Neural cell (in vitro differentiated cells): ENCODE measurements around the gene SPECC1. TPM values are rescaled to one million over a fixed set of nuclear protein-coding genes. Genes with fewer than 3 reads are reported as not detected.
"Not testable (repeated sequence)": the region's sequence is repeated elsewhere in the genome, so short reads cannot be mapped to it uniquely, and the experiment has no call there.

Experiments used
- H2AFZ ChIP-seq: fragments of 200-600, 300-800 bp; sonication (generic), shearing (Covaris generic); 2 replicates; pipeline ENCODE4 v1.6.0; 2014; ENCODE audit warnings: low read depth, mild to moderate bottlenecking, antibody characterized with exemption, low read length, moderate library complexity
- H3F3A ChIP-seq: fragments of 200-600 bp; shearing (Covaris generic); 2 replicates; pipeline ENCODE4 v1.6.1; 2016; ENCODE audit warnings: mild to moderate bottlenecking, moderate library complexity, mixed read lengths, antibody characterized with exemption, low read length; ENCODE audit not compliant: insufficient read depth, poor library complexity, severe bottlenecking
- H3K27ac ChIP-seq: fragments of 200-600, 300-800 bp; sonication (generic), shearing (Covaris generic); 2 replicates; pipeline ENCODE4 v1.5.1; 2014; ENCODE audit warnings: mild to moderate bottlenecking, low read length, moderate library complexity
- H3K27me3 ChIP-seq: fragments of 300-800, 200-600 bp; sonication (generic), shearing (Covaris generic); 2 replicates; pipeline ENCODE4 v1.6.0; 2014; ENCODE audit warnings: mild to moderate bottlenecking, low read depth, low read length, moderate library complexity; ENCODE audit not compliant: insufficient read depth
- H3K36me3 ChIP-seq: fragments of 300-800, 200-600 bp; sonication (generic), shearing (Covaris generic); 2 replicates; pipeline ENCODE4 v1.5.1; 2014; ENCODE audit warnings: mild to moderate bottlenecking, antibody characterized with exemption, low read length, moderate library complexity; ENCODE audit not compliant: insufficient read depth
- H3K4me2 ChIP-seq: fragments of 300-800, 200-600 bp; sonication (generic), shearing (Covaris generic); 2 replicates; pipeline ENCODE4 v1.6.0; 2014; ENCODE audit warnings: mild to moderate bottlenecking, low read length
- H3K4me3 ChIP-seq: fragments of 300-800, 200-600 bp; sonication (generic), shearing (Covaris generic); 2 replicates; pipeline ENCODE4 v1.5.1; 2014; ENCODE audit warnings: mild to moderate bottlenecking, low read length, moderate library complexity
- H3K79me2 ChIP-seq: fragments of 200-600 bp; shearing (Covaris generic); replicated peaks from 2 replicates; pipeline ENCODE4 v1.6.0; 2014; ENCODE audit warnings: mild to moderate bottlenecking, low read length, moderate library complexity; ENCODE audit not compliant: insufficient read depth
- H3K9ac ChIP-seq: fragments of 300-800, 200-600 bp; sonication (generic), shearing (Covaris generic); 2 replicates; pipeline ENCODE4 v1.6.1; 2016; ENCODE audit warnings: mild to moderate bottlenecking, low read length, mixed read lengths
- H3K9me2 ChIP-seq: fragments of 200-600 bp; shearing (Covaris generic); 2 replicates; pipeline ENCODE4 v1.6.1; 2016; ENCODE audit warnings: mild to moderate bottlenecking, low read length, mixed read lengths; ENCODE audit not compliant: insufficient read depth
- H3K9me3 ChIP-seq: fragments of 200-600, 300-800 bp; sonication (generic), shearing (Covaris generic); 2 replicates; pipeline ENCODE4 v1.6.1; 2016; ENCODE audit warnings: mild to moderate bottlenecking, mixed run types, low read length, moderate library complexity, mixed read lengths
- H4K20me1 ChIP-seq: fragments of 200-600 bp; shearing (Covaris generic); 2 replicates; pipeline ENCODE4 v1.6.1; 2016; ENCODE audit warnings: mild to moderate bottlenecking, mixed run types; ENCODE audit not compliant: insufficient read depth
- CTCF ChIP-seq: fragments of 450-650 bp; IDR thresholded peaks from 2 replicates; pipeline ENCODE4 v1.5.1; 2014; ENCODE audit warnings: antibody characterized with exemption, mild to moderate bottlenecking, moderate library complexity; ENCODE audit not compliant: poor library complexity, severe bottlenecking
- EP300 ChIP-seq: fragments of 450-650 bp; conservative IDR thresholded peaks from 2 replicates; pipeline ENCODE4 v1.6.1; 2014; ENCODE audit warnings: antibody characterized with exemption, mild to moderate bottlenecking, moderate library complexity; ENCODE audit not compliant: poor library complexity, severe bottlenecking
- EZH2 ChIP-seq: fragments of 200-600, 300-800 bp; shearing (Covaris generic), sonication (generic); IDR thresholded peaks from 2 replicates; pipeline ENCODE4 v1.6.1; 2014; ENCODE audit warnings: antibody characterized with exemption, low read length, borderline replicate concordance, mild to moderate bottlenecking; ENCODE audit not compliant: insufficient read depth, poor library complexity, severe bottlenecking
- MXI1 ChIP-seq: fragments of 450-650 bp; conservative IDR thresholded peaks from 2 replicates; pipeline ENCODE4 v1.6.1; 2014; ENCODE audit warnings: antibody characterized with exemption, mild to moderate bottlenecking; ENCODE audit not compliant: poor library complexity, severe bottlenecking
- POLR2AphosphoS5 ChIP-seq: IDR thresholded peaks from 2 replicates; pipeline ENCODE4 v1.6.1; 2012
- RAD21 ChIP-seq: fragments of 450-650 bp; conservative IDR thresholded peaks from 2 replicates; pipeline ENCODE4 v1.6.1; 2014; ENCODE audit warnings: antibody characterized with exemption, mild to moderate bottlenecking, moderate library complexity
- REST ChIP-seq: IDR thresholded peaks from 2 replicates; pipeline ENCODE4 v1.6.1; 2012; ENCODE audit warnings: borderline replicate concordance
- SMC3 ChIP-seq: fragments of 450-650 bp; conservative IDR thresholded peaks from 2 replicates; pipeline ENCODE4 v1.6.1; 2014; ENCODE audit warnings: antibody characterized with exemption, mild to moderate bottlenecking, moderate library complexity; ENCODE audit not compliant: poor library complexity
- TAF1 ChIP-seq: IDR thresholded peaks from 2 replicates; pipeline ENCODE4 v1.6.1; 2012; ENCODE audit warnings: low read depth
- polyA plus RNA-seq: library from polyadenylated mRNA; depleted of rRNA; stranded (reverse); fragments of >200 nt; gene quantifications from 2 replicates; pipeline ENCODE4 v1.2.3, GENCODE V29; 2014

The SPECC1 gene
- polyA plus RNA-seq, 1 donor from 2014 or later: 8.6 TPM

GRCh38 chr17:20260268-20260667 is 251.1 kb downstream of the SPECC1 start:
- no peaks in the 10 kb centered on the region for H4K20me1 ChIP-seq
- H3K9ac ChIP-seq: no peak overlapping the region
- H3K9me3 ChIP-seq: no peaks in the 10 kb centered on the region
- H3K79me2 ChIP-seq: no peaks in the 10 kb centered on the region
- H3K4me3 ChIP-seq: no peak overlapping the region
- H3K36me3 ChIP-seq: peaks cover 15% of the 10 kb centered on the region
- H3K27ac ChIP-seq: no peak overlapping the region
- TF ChIP-seq MXI1: no peak
- TF ChIP-seq RAD21: no peak
- no peak for TF ChIP-seq TAF1
- TF ChIP-seq REST: no peak
- TF ChIP-seq EZH2: no peak
- no peak for TF ChIP-seq CTCF
- TF ChIP-seq SMC3: no peak
- no peak for TF ChIP-seq POLR2AphosphoS5
- no peak for TF ChIP-seq EP300
- no peak overlapping the region for H2AFZ ChIP-seq
- no peak overlapping the region for H3K4me2 ChIP-seq
- H3K9me2 ChIP-seq: no peaks in the 10 kb centered on the region
- no peaks in the 10 kb centered on the region for H3K27me3 ChIP-seq
- H3F3A ChIP-seq: no peaks in the 10 kb centered on the region

DNA sequence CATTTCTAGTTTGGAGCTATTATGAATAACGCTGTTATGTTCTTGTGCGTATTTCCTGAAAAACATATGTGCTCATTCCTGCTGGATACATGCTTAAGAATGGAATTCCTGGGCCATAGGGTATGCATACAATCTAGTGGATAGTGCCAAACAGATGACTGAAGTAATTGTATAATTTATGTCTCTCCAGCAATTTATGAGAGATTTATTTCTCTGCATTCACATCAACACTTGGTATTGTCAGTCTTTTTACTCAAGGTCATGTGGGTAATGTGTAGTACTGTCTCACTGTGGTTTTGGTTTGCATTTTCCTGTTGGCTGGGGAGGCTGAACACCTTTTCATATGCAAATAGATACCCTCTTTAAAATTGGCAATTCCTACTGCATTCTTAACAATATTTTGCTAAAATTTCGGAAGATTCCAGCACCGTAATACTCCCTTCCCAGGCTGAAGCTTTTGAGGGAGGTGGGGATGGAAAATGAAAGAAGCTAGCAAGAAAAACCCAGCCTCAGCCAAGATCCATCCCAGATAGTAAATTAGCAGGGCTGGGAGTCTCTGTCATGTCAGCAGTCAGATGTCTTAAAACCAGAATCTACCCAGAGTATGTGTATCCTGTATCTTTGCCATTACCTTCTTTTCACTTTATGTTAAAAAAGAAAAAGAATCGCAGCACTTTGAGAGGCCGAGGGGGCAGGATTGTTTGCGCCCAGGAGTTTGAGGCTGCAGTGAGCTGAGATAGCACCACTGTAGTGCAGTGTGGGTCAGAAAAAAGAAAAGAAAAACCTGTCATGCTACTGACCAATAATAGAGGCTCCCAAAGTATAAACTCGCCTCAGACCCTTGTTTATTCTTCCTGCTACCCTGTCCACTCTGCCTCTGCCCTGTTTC is 253.3 kb downstream of the SPECC1 start:
- H3K4me3 ChIP-seq: no peak overlapping the region
- H3K79me2 ChIP-seq: no peaks in the 10 kb centered on the region
- H4K20me1 ChIP-seq: no peaks in the 10 kb centered on the region
- no peak overlapping the region for H2AFZ ChIP-seq
- H3K9ac ChIP-seq: no peak overlapping the region
- no peaks in the 10 kb centered on the region for H3K27me3 ChIP-seq
- H3K9me3 ChIP-seq: no peaks in the 10 kb centered on the region
- H3K4me2 ChIP-seq: no peak overlapping the region
- TF ChIP-seq TAF1 (no peak), MXI1 (no peak), EZH2 (no peak), RAD21 (no peak), EP300 (no peak), POLR2AphosphoS5 (no peak), SMC3 (no peak), REST (no peak), CTCF (no peak)
- peaks cover 15% of the 10 kb centered on the region for H3K36me3 ChIP-seq
- H3K9me2 ChIP-seq: no peaks in the 10 kb centered on the region
- H3K27ac ChIP-seq: peak overlapping the region; percentile 28
- H3F3A ChIP-seq: no peaks in the 10 kb centered on the region

GRCh38 chr17:20263115-20263433 is 253.9 kb downstream of the SPECC1 start:
- H3K4me2 ChIP-seq, H3K79me2 ChIP-seq, H2AFZ ChIP-seq, H3K27me3 ChIP-seq, H3K9ac ChIP-seq, H3K4me3 ChIP-seq, H3K9me2 ChIP-seq, H4K20me1 ChIP-seq, H3K9me3 ChIP-seq, H3F3A ChIP-seq: not testable (repeated sequence)
- Histone ChIP-seq H3K27ac (peak overlapping the region; percentile 28), H3K36me3 (peaks cover 11% of the 10 kb centered on the region)
